Measurements from ENCODE around the gene FBXO41.
A peak's percentile ranks its signal among the peaks of the same experiment; 100 is the strongest.

Gene FBXO41, protein sequence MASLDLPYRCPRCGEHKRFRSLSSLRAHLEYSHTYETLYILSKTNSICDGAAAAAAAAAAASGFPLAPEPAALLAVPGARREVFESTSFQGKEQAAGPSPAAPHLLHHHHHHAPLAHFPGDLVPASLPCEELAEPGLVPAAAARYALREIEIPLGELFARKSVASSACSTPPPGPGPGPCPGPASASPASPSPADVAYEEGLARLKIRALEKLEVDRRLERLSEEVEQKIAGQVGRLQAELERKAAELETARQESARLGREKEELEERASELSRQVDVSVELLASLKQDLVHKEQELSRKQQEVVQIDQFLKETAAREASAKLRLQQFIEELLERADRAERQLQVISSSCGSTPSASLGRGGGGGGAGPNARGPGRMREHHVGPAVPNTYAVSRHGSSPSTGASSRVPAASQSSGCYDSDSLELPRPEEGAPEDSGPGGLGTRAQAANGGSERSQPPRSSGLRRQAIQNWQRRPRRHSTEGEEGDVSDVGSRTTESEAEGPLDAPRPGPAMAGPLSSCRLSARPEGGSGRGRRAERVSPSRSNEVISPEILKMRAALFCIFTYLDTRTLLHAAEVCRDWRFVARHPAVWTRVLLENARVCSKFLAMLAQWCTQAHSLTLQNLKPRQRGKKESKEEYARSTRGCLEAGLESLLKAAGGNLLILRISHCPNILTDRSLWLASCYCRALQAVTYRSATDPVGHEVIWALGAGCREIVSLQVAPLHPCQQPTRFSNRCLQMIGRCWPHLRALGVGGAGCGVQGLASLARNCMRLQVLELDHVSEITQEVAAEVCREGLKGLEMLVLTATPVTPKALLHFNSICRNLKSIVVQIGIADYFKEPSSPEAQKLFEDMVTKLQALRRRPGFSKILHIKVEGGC

DNA sequence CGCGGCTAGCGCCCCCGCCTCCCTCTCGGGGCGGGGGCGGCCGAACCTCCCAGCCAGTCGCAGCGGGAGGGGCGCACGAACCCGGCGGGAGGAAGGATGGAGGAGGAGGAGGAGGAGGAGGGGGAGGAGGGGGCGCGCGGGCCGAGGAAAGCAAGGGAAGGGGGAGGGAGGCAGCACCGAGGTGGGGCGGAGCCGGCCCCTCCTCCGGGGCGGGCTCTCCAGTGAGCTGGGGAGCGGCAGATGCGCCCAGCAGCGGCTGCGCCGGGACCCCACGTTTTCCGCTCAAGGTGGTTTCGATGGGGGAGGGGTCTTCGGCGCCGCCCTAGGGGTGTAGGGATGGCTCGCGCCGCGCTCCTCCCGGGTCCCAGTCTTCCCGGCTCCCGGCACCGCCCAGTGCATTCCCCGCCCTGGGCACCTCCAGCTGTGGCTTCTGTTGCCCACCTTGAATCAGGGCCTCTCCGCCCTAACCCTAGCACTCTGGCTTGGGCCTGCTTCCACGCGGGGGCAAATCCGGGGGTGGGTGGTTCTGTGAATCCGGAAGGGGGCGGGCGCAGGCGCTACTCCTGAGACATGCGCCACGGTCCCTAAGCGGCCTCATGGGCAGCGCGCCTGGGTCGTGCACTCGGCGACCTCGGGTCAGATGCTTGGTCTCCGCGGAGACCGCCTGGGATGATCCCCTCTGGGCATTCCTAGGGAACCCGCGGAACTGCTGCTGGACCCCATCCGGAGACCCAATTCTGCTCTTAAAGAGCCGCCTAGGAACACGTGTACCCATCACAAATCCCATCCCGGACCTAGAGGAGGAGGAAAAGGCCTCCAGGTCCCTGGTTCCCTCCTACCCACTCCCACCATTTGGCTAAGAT lies at the start of gene FBXO41:
FBXO41 (minus strand) TSS at position 183 of the 863 bp plus-strand sequence. CDS start 14,848 bp downstream, outside the sequence.
- FAIRE-seq = peak; percentile 78
- DNase-seq (ENCODE audit: insufficient read length, low spot score) = peak; percentile 86

DNA sequence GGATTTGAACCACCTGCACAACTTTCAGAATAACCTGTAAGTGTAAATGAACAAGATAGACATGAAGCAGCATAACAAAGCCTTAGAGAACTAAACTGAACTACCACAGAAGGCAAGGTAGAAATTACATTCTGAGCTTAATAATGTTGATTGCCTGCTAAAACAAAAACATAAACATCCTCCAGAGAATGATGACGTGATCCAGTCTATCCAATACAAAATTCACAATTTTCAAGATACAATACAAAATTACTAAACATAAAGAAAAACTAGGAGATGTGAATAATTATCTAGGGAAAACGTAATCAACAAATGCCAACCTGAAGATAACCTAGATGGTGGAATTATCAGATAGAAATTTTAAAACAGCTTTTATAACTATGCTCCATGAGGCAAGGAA lies 49.8 kb upstream of the FBXO41 start:
- peak; percentile 58 for FAIRE-seq
- DNase-seq (ENCODE audit: insufficient read length, low spot score) = no peak

GRCh38 chr2:73333564-73333963 lies 49.3 kb upstream of the FBXO41 start:
- DNase-seq (ENCODE audit: insufficient read length, low spot score) = no peak
- no peak for FAIRE-seq

DNA sequence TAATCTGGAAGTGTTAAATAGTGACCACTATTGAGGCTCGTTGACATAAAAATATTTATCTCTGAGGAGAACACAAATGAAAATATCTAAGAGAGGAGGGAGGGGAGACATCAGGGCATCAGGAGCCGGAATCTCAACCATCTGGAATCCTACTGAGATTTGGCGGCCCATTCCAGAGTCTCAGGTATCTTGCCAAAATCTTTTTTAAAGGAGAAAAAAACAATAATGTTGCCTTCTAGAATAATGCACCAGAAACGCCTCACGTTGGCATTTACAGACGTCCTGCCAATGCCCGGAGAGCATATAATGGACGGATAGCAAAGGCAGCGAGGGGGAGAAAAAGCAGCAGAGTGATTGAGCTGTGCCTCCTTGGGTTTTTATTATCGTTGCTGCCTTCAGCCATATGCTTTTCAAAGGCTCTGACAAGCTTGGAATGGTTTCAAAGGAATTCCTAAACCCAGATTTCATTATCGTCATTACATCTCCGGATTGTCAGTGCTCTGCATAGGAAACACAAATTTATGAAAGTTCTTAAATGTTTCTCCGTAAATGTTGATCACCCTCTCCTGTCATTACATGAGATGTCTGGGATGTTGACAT lies 39.9 kb upstream of the FBXO41 start:
- no peak for FAIRE-seq
- no peak for DNase-seq (ENCODE audit: insufficient read length, low spot score)

DNA sequence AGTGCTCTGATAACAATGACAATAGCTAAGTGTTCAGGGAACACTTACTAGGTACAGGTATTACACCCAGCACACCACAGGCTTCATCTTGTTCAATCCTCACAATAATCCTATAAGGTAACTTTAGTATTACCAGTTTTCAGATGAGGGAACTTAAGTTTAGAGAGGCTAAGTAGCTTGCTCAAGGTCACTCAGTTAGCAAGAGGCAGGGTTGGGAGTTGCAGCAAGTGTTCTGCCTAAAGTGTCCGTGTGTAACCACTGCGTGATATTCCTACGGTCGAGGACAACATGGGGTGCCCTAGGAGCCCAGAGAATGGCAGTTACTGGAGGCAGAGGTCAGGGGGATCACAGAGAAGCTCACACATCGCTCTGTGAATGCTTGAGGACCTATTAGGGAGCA lies 39.3 kb upstream of the FBXO41 start:
- FAIRE-seq (no peak), DNase-seq (ENCODE audit: insufficient read length, low spot score) (no peak)

GRCh38 chr2:73314441-73314840 lies 30.2 kb upstream of the FBXO41 start:
- DNase-seq (ENCODE audit: insufficient read length, low spot score) = no peak
- FAIRE-seq = no peak

DNA sequence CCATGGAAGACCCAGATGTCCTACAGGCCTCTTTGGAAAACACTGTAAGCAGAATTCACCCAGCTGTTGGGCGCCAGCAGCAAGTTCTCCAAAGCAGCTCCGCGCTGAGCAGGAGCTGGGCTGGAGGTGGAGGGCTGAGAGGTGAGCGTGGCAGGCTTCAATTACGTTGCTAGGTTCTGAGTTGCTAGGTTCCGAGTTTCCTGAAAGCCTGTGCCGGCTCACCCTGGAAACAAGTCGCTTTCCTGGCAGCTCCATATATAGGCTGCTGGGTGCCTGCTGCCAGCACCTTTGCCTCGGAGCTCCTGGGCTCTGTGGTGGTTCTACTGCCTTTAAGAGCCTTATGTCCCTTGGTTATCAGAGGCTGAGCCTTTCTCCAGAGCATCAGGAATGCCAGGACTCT lies 23.4 kb upstream of the FBXO41 start:
- no peak for DNase-seq (ENCODE audit: insufficient read length, low spot score)
- FAIRE-seq = no peak

DNA sequence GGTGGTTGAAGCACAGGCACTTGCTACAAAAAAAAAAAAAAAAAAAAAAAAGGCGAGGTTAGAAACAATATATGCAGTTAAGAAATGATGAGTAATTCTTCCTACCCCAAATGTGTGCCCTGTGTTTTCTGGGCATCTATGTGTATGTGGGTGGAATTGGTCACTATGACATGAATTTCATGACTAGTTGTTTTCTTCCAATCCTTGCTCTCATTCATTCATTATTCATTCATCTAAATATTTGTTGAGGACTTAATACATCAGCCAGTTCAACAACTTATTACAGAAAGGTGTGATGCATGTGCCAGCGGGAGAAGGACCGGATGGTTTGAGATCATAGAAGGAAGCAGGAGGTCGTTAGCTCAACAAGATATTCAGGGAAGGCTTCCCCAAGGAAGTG lies 17.4 kb upstream of the FBXO41 start:
- FAIRE-seq = no peak

GRCh38 chr2:73300926-73301325 lies 16.6 kb upstream of the FBXO41 start:
- DNase-seq (ENCODE audit: insufficient read length, low spot score) (no peak), FAIRE-seq (no peak)

More for the DNA sequence above, 17.4 kb upstream of the FBXO41 start:
- DNase-seq (ENCODE audit: insufficient read length, low spot score) = no peak

DNA sequence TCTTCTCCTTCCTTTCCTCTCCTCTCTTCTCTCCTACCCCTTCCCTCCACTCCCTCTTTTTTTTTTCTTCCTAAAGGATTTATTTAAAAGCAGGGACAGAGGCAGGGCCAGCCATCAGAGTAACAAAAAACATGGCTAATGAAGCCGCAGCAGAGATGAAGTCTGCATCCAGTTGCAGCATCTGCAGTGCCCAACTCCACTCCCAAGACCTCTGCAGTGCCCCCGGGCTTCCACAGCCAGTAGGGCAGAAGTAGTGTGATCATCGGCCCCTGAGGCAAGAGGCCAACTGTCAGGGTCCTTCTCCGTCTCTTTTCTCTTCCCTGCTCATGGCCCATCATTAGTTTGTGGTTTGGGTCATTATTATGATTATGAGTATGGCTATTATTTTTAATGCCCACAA lies 13.3 kb upstream of the FBXO41 start:
- FAIRE-seq (no peak), DNase-seq (ENCODE audit: insufficient read length, low spot score) (no peak)

DNA sequence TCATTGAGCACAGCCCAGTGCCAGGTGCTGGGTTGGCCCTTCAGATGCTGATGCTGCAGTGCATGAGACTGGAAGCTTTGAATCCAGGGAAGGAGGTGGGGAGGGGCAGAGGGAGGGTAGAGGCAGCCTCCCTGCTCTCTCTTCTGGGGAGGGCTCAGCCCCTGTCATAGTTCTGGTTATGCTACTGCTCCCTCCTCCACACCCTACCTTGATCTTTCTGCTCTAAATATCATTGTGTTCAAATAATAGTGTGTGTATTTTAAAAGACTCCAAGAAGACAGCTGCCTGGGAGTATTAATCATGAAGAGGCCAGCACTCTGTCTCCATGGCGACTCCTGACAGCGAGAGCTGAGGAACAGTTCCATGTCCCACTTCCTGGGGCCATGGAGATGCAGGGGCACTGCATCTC lies 12.9 kb upstream of the FBXO41 start:
- FAIRE-seq = no peak
- no peak for DNase-seq (ENCODE audit: insufficient read length, low spot score)

GRCh38 chr2:73295751-73296400 lies 11.6 kb upstream of the FBXO41 start:
- FAIRE-seq (no peak), DNase-seq (ENCODE audit: insufficient read length, low spot score) (no peak)

GRCh38 chr2:73294239-73294638 lies 10.0 kb upstream of the FBXO41 start:
- DNase-seq (ENCODE audit: insufficient read length, low spot score) (no peak), FAIRE-seq (no peak)

- FAIRE-seq (peak; percentile 78), DNase-seq (ENCODE audit: insufficient read length, low spot score) (peak; percentile 96)
Observed at GRCh38 chr2:73293534-73294171, 9.4 kb upstream of the FBXO41 start, which contains the start of gene EGR4. TSS of gene EGR4 (minus strand) at chr2:73293548. CDS start at chr2:73293317, 231 bp downstream.

DNA sequence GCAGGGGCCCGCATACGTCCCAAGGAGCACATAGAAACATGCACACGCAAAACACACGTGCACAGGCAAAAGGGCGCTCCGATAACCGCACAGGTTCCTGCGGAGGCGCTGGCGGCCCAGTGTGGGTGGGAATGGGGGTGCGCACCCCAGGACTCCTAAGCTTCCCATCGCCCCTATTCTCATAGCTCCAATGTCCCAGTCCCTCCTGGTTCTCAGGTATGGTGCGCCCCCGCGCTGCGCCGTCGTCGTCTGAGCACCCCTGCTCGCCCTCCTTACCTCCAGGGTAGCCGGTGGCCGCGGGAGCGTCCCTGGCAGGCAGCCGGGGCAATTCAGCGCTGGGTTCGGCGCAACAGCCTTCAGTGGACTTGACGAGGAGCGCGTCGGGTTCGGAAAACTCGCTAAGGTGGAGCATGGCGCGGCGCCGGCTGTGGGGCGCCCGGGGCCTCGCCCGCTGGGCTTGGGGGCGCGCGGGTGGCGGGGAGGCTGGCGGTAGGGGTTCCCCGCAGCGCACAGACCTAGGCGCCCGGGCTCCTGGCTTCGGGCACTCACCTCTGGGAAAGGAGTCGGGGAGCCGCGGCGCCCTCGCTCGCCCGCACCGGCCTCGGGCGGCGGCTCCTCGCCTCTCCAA lies 8.7 kb upstream of the FBXO41 start:
- DNase-seq (ENCODE audit: insufficient read length, low spot score) = peak; percentile 15
- FAIRE-seq = no peak

DNA sequence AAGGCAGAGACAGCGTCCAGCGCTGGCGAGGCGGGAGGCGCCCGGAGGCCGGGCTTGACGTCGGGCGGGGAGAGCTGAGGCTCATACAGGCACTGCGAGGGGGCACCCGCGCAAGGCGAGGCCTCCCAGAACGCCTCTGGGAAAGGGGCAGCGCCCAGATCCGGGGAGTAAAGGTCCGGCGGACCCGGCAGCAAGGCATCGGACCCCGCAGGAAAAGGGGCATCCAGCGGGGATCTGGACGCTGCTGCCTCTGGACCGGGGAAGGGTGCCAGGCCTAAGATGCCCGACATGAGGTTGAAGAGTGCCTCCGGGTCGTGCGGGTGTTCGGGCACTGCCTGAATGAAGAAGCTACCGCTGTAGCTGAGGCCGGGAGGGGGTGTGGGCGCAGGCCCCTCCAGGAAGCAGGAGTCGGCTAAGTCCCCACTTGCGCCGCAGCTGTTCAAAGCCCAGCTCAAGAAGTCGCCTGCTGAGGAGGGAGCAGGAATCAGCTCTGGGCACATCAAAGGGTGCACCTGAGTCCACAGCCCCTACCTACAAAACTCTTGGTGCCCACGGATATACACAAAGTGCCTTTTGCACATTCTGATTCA lies 8.1 kb upstream of the FBXO41 start:
- DNase-seq (ENCODE audit: insufficient read length, low spot score) = no peak
- no peak for FAIRE-seq

DNA sequence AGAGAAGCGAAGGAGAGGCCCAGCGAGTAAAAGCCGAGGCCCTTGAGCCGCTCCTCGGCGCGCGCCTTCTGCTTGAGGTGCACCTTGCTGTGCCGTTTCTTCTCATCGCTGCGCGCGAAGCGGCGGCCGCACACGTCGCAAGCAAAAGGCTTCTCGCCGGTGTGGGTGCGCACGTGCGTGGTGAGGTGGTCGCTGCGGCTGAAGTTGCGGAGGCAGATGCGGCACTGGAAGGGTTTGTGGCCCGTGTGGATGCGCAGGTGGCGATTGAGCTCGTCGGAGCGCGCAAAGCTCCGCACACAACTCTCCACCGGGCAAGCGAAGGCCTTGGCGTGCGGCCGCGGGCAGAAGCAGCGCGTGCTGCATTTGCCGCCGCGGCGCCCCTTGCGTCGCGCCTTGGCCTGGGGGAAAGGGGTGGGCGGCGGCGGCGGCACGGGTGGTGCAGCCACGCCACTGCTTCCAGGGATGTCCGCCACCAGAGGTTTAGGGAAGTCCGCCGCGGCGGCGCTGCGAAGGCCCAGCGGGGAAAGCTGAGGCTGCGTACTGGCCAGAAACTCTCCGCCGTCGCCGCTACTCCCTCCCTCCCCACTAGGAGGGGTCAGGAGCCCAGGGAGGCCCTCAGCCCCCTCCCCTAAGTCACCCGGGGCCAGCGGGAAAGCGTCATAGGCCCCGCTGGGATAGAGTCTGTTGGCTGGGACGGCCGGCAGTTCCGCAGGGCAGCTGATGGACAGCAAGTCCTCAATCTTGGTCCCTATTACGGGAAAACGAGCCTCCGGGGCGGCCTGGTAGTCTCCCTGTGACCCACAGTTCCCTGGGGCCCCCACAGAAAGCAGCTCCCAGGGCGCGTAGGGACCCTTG lies 7.4 kb upstream of the FBXO41 start:
- DNase-seq (ENCODE audit: insufficient read length, low spot score) = no peak
- no peak for FAIRE-seq

- FAIRE-seq (no peak), DNase-seq (ENCODE audit: insufficient read length, low spot score) (peak; percentile 41)
Observed at GRCh38 chr2:73291093-73291460, 6.8 kb upstream of the FBXO41 start.
